Liver (tissue), 3 donors: ENCODE results near the gene USP16.

Experiments used
- ATF3 ChIP-seq: IDR thresholded peaks from 2 replicates; pipeline ENCODE4 v1.6.1; 2016; ENCODE audit warnings: antibody characterized with exemption
- EGR1 ChIP-seq, 2 donors: IDR thresholded peaks; 2 replicates each; pipeline ENCODE4 v1.6.1; 2016 to 2018; ENCODE audit warnings: antibody characterized with exemption in 2 of 2, low read depth in 2 of 2
- FOXA2 ChIP-seq: IDR thresholded peaks from 2 replicates; pipeline ENCODE4 v1.6.1; 2016; ENCODE audit warnings: antibody characterized with exemption
- GABPA ChIP-seq, 2 donors: IDR thresholded peaks in 1 of 2; conservative IDR thresholded peaks in 1 of 2; 2 replicates each; pipeline ENCODE4 v1.6.1; 2016; ENCODE audit warnings: antibody characterized with exemption in 2 of 2, mild to moderate bottlenecking in 1 of 2, moderate library complexity in 1 of 2
- HNF4G ChIP-seq: IDR thresholded peaks from 2 replicates; pipeline ENCODE4 v1.6.1; 2016; ENCODE audit warnings: antibody characterized with exemption
- MAX ChIP-seq: IDR thresholded peaks from 2 replicates; pipeline ENCODE4 v1.6.1; 2016; ENCODE audit warnings: antibody characterized with exemption
- NR2F2 ChIP-seq: IDR thresholded peaks from 2 replicates; pipeline ENCODE4 v1.6.1; 2016; ENCODE audit warnings: antibody characterized with exemption
- RAD21 ChIP-seq, 2 donors: IDR thresholded peaks; 2 replicates each; pipeline ENCODE4 v1.6.1; 2016; ENCODE audit warnings: antibody characterized with exemption in 2 of 2, mild to moderate bottlenecking in 2 of 2
- TAF1 ChIP-seq: conservative IDR thresholded peaks from 2 replicates; pipeline ENCODE4 v1.6.1; 2016; ENCODE audit warnings: antibody characterized with exemption, mild to moderate bottlenecking
- YY1 ChIP-seq: IDR thresholded peaks from 2 replicates; pipeline ENCODE4 v1.6.1; 2016; ENCODE audit warnings: antibody characterized with exemption, mild to moderate bottlenecking
- ZBTB33 ChIP-seq: IDR thresholded peaks from 2 replicates; pipeline ENCODE4 v1.6.1; 2016; ENCODE audit warnings: antibody characterized with exemption
- TF ChIP-seq, protein P1 (sequence below): fragments of 150-350 bp; IDR thresholded peaks from 2 replicates; pipeline ENCODE4 v1.5.1; 2017; ENCODE audit warnings: improper control_type of control experiment, low read depth, low read length; ENCODE audit not compliant: missing input control
- TF ChIP-seq, protein P2 (sequence below): IDR thresholded peaks from 2 replicates; pipeline ENCODE4 v1.6.1; 2016; ENCODE audit warnings: antibody characterized with exemption, mild to moderate bottlenecking
- donor health status: healthy.
- donor health status: healthy.

- TF ChIP-seq MAX (no peak), EGR1 (IDR thresholded peaks at IDR 0.05; ENCODE audit: low read depth in 2 of 2) (no peak), RAD21 (IDR thresholded peaks at IDR 0.05) (no peak), ATF3 (no peak), TAF1 (no peak), ZBTB33 (no peak), GABPA (IDR thresholded peaks at IDR 0.05 in 1 of 2, conservative IDR thresholded peaks at IDR 0.05 in 1 of 2) (no peak), FOXA2 (no peak), YY1 (no peak), NR2F2 (no peak), HNF4G (no peak)
- TF ChIP-seq, protein P1, sequence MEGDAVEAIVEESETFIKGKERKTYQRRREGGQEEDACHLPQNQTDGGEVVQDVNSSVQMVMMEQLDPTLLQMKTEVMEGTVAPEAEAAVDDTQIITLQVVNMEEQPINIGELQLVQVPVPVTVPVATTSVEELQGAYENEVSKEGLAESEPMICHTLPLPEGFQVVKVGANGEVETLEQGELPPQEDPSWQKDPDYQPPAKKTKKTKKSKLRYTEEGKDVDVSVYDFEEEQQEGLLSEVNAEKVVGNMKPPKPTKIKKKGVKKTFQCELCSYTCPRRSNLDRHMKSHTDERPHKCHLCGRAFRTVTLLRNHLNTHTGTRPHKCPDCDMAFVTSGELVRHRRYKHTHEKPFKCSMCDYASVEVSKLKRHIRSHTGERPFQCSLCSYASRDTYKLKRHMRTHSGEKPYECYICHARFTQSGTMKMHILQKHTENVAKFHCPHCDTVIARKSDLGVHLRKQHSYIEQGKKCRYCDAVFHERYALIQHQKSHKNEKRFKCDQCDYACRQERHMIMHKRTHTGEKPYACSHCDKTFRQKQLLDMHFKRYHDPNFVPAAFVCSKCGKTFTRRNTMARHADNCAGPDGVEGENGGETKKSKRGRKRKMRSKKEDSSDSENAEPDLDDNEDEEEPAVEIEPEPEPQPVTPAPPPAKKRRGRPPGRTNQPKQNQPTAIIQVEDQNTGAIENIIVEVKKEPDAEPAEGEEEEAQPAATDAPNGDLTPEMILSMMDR: no peak
- TF ChIP-seq, protein P2, sequence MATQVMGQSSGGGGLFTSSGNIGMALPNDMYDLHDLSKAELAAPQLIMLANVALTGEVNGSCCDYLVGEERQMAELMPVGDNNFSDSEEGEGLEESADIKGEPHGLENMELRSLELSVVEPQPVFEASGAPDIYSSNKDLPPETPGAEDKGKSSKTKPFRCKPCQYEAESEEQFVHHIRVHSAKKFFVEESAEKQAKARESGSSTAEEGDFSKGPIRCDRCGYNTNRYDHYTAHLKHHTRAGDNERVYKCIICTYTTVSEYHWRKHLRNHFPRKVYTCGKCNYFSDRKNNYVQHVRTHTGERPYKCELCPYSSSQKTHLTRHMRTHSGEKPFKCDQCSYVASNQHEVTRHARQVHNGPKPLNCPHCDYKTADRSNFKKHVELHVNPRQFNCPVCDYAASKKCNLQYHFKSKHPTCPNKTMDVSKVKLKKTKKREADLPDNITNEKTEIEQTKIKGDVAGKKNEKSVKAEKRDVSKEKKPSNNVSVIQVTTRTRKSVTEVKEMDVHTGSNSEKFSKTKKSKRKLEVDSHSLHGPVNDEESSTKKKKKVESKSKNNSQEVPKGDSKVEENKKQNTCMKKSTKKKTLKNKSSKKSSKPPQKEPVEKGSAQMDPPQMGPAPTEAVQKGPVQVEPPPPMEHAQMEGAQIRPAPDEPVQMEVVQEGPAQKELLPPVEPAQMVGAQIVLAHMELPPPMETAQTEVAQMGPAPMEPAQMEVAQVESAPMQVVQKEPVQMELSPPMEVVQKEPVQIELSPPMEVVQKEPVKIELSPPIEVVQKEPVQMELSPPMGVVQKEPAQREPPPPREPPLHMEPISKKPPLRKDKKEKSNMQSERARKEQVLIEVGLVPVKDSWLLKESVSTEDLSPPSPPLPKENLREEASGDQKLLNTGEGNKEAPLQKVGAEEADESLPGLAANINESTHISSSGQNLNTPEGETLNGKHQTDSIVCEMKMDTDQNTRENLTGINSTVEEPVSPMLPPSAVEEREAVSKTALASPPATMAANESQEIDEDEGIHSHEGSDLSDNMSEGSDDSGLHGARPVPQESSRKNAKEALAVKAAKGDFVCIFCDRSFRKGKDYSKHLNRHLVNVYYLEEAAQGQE: no peak
These were observed 6.4 kb downstream of the USP16 start for GRCh38 chr21:29030909-29031308.
